WTC11 (cell line): ENCODE data around the gene OR13C5.

Source experiments
- NFATC4 ChIP-seq: fragments of 250-450 bp; sonication (Bioruptor Pico); IDR thresholded peaks from 2 replicates; pipeline ENCODE4 v1.9.0; 2021; ENCODE audit warnings: mild to moderate bottlenecking
- TEAD4 ChIP-seq: sonication (generic); formaldehyde crosslinking; IDR thresholded peaks from 2 replicates; pipeline ENCODE4 v1.8.0; 2022; ENCODE audit warnings: mild to moderate bottlenecking, missing genetic modification reagents
- ZNF121 ChIP-seq: sonication (generic); formaldehyde crosslinking; IDR thresholded peaks from 2 replicates; pipeline ENCODE4 v1.8.0; 2023; ENCODE audit warnings: missing genetic modification reagents
- TF ChIP-seq, protein P1 (sequence below): sonication (generic); formaldehyde crosslinking; IDR thresholded peaks from 2 replicates; pipeline ENCODE4 v1.8.0; 2022; ENCODE audit warnings: mild to moderate bottlenecking, missing genetic modification reagents
- TF ChIP-seq, protein P2 (sequence below): fragments of 200-600 bp; IDR thresholded peaks from 2 replicates; pipeline ENCODE4 v1.8.0; 2022; ENCODE audit warnings: antibody characterized with exemption
- TF ChIP-seq, protein P3 (sequence below): sonication (generic); formaldehyde crosslinking; IDR thresholded peaks from 2 replicates; pipeline ENCODE4 v1.8.0; 2023; ENCODE audit warnings: mild to moderate bottlenecking, missing genetic modification reagents
- TF ChIP-seq, protein P4 (sequence below): sonication (generic); formaldehyde crosslinking; IDR thresholded peaks from 2 replicates; pipeline ENCODE4 v1.8.1; 2022; ENCODE audit warnings: low read depth, mild to moderate bottlenecking, moderate library complexity, missing genetic modification reagents, borderline replicate concordance

DNA sequence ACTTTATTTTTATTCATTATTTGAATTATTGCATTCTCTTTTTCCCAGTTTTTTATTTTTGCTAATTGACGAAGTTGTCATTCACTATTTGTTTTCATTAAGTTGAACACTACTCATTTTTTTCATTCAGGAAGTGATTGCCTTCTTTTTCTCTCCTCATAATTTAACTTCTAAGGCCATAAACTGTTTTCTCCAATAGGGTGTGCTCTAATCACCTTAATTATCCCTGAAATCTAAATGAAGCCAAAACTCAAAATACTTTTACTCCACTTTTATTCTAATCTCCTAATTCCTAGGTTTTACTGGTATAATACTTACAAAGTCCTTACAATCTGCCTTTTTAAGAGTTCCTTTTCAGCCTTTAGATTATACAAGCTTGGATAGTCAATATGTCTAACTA, 9.1 kb upstream of the OR13C5 start:
- TF ChIP-seq, protein P1, sequence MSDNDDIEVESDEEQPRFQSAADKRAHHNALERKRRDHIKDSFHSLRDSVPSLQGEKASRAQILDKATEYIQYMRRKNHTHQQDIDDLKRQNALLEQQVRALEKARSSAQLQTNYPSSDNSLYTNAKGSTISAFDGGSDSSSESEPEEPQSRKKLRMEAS (CRISPR knock-in tag), result no peak
- TF ChIP-seq ZNF121 (no peak), NFATC4 (no peak), TEAD4 (CRISPR knock-in tag) (no peak)
- TF ChIP-seq, protein P2, sequence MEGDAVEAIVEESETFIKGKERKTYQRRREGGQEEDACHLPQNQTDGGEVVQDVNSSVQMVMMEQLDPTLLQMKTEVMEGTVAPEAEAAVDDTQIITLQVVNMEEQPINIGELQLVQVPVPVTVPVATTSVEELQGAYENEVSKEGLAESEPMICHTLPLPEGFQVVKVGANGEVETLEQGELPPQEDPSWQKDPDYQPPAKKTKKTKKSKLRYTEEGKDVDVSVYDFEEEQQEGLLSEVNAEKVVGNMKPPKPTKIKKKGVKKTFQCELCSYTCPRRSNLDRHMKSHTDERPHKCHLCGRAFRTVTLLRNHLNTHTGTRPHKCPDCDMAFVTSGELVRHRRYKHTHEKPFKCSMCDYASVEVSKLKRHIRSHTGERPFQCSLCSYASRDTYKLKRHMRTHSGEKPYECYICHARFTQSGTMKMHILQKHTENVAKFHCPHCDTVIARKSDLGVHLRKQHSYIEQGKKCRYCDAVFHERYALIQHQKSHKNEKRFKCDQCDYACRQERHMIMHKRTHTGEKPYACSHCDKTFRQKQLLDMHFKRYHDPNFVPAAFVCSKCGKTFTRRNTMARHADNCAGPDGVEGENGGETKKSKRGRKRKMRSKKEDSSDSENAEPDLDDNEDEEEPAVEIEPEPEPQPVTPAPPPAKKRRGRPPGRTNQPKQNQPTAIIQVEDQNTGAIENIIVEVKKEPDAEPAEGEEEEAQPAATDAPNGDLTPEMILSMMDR, result no peak
- TF ChIP-seq, protein P3, sequence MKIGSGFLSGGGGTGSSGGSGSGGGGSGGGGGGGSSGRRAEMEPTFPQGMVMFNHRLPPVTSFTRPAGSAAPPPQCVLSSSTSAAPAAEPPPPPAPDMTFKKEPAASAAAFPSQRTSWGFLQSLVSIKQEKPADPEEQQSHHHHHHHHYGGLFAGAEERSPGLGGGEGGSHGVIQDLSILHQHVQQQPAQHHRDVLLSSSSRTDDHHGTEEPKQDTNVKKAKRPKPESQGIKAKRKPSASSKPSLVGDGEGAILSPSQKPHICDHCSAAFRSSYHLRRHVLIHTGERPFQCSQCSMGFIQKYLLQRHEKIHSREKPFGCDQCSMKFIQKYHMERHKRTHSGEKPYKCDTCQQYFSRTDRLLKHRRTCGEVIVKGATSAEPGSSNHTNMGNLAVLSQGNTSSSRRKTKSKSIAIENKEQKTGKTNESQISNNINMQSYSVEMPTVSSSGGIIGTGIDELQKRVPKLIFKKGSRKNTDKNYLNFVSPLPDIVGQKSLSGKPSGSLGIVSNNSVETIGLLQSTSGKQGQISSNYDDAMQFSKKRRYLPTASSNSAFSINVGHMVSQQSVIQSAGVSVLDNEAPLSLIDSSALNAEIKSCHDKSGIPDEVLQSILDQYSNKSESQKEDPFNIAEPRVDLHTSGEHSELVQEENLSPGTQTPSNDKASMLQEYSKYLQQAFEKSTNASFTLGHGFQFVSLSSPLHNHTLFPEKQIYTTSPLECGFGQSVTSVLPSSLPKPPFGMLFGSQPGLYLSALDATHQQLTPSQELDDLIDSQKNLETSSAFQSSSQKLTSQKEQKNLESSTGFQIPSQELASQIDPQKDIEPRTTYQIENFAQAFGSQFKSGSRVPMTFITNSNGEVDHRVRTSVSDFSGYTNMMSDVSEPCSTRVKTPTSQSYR (CRISPR knock-in tag), result no peak
- TF ChIP-seq, protein P4, sequence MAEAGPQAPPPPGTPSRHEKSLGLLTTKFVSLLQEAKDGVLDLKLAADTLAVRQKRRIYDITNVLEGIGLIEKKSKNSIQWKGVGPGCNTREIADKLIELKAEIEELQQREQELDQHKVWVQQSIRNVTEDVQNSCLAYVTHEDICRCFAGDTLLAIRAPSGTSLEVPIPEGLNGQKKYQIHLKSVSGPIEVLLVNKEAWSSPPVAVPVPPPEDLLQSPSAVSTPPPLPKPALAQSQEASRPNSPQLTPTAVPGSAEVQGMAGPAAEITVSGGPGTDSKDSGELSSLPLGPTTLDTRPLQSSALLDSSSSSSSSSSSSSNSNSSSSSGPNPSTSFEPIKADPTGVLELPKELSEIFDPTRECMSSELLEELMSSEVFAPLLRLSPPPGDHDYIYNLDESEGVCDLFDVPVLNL (CRISPR knock-in tag), result no peak
